Measurements from ENCODE around the gene SLC6A4.

DNA sequence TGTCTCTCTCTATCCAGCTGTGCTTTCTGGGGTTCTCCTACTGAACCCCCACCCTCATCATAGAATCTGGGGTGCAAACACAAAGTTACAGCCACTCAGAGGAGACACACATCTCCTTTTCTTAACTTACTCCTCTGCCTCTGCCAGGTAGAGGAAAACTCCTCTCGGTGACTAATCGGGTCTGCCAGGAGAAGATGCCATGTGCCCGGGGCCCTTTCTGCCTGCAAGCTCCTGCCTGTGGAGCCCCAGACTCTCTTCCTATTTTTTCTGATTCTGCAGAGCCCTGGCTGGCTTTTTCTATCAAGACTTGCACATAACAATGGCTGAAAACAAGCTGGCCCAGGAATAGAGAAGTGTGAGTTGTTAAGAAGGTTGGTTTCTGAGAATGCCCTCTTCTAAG, 10.4 kb downstream of the SLC6A4 start:
- TF ChIP-seq EZH2 (IDR thresholded peaks at IDR 0.05; ENCODE audit: low read depth, low read length, severe bottlenecking) (no peak), POLR2A (IDR thresholded peaks at IDR 0.05; ENCODE audit: control extremely low read depth in 1 of 2, low read depth in 2 of 2, low read length in 2 of 2) (no peak), GABPA (IDR thresholded peaks at IDR 0.05; ENCODE audit: borderline replicate concordance, insufficient read depth, low read length) (no peak), RAD21 (IDR thresholded peaks at IDR 0.05 in 1 of 2, conservative IDR thresholded peaks at IDR 0.05 in 1 of 2; ENCODE audit: low read depth in 2 of 2, low read length in 2 of 2) (no peak), HDAC2 (IDR thresholded peaks at IDR 0.05; ENCODE audit: borderline replicate concordance in 1 of 2, low read depth in 2 of 2, low read length in 2 of 2) (no peak), TAF1 (IDR thresholded peaks at IDR 0.05; ENCODE audit: low read depth, low read length) (no peak)
- TF ChIP-seq, protein P1, sequence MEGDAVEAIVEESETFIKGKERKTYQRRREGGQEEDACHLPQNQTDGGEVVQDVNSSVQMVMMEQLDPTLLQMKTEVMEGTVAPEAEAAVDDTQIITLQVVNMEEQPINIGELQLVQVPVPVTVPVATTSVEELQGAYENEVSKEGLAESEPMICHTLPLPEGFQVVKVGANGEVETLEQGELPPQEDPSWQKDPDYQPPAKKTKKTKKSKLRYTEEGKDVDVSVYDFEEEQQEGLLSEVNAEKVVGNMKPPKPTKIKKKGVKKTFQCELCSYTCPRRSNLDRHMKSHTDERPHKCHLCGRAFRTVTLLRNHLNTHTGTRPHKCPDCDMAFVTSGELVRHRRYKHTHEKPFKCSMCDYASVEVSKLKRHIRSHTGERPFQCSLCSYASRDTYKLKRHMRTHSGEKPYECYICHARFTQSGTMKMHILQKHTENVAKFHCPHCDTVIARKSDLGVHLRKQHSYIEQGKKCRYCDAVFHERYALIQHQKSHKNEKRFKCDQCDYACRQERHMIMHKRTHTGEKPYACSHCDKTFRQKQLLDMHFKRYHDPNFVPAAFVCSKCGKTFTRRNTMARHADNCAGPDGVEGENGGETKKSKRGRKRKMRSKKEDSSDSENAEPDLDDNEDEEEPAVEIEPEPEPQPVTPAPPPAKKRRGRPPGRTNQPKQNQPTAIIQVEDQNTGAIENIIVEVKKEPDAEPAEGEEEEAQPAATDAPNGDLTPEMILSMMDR (IDR thresholded peaks at IDR 0.05; ENCODE audit: control extremely low read depth in 1 of 3, insufficient read depth in 1 of 3, low read depth in 1 of 3, low read length in 3 of 3), result no peak
- TF ChIP-seq, protein P2, sequence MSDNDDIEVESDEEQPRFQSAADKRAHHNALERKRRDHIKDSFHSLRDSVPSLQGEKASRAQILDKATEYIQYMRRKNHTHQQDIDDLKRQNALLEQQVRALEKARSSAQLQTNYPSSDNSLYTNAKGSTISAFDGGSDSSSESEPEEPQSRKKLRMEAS (IDR thresholded peaks at IDR 0.05), result no peak

Measured in H1 (cell line).